HepG2 (cell line): ENCODE results near the gene NCBP2. TPM values are rescaled to one million over a fixed set of nuclear protein-coding genes. Genes with fewer than 3 reads are reported as not detected.

Source experiments
- ARNTL ChIP-seq: sonication (generic); formaldehyde crosslinking; IDR thresholded peaks from 2 replicates; pipeline ENCODE4 v1.4.0; 2020; ENCODE audit warnings: mild to moderate bottlenecking, missing genetic modification reagents
- ASH2L ChIP-seq: fragments of 300-600, 200-600 bp; sonication (generic); IDR thresholded peaks from 2 replicates; pipeline ENCODE4 v1.7.0; 2017; ENCODE audit warnings: low read depth, mild to moderate bottlenecking, moderate library complexity, mixed read lengths, low read length; ENCODE audit not compliant: insufficient read length
- BRD4 ChIP-seq: sonication (generic); formaldehyde crosslinking; IDR thresholded peaks from 2 replicates; pipeline ENCODE4 v1.4.0; 2020; ENCODE audit warnings: missing genetic modification reagents
- CAMTA2 ChIP-seq: sonication (generic); formaldehyde crosslinking; IDR thresholded peaks from 2 replicates; pipeline ENCODE4 v1.4.0; 2020; ENCODE audit warnings: mild to moderate bottlenecking, missing genetic modification reagents, borderline replicate concordance
- FOXC1 ChIP-seq: sonication (generic); formaldehyde crosslinking; IDR thresholded peaks from 2 replicates; pipeline ENCODE4 v1.8.0; 2022; ENCODE audit warnings: mild to moderate bottlenecking, missing genetic modification reagents, borderline replicate concordance
- GLMP ChIP-seq: sonication (generic); formaldehyde crosslinking; IDR thresholded peaks from 2 replicates; pipeline ENCODE4 v1.9.0; 2021; ENCODE audit warnings: missing genetic modification reagents, mild to moderate bottlenecking, borderline replicate concordance
- HNRNPL ChIP-seq: fragments of 200-400 bp; formaldehyde crosslinking; IDR thresholded peaks from 2 replicates; pipeline ENCODE4 v1.6.1; 2017; ENCODE audit warnings: mild to moderate bottlenecking, low read depth, low read length
- MAFF ChIP-seq: IDR thresholded peaks from 2 replicates; pipeline ENCODE4 v1.6.1; 2011; ENCODE audit warnings: low read depth, low read length, improper control_type of control experiment
- MXD4 ChIP-seq: IDR thresholded peaks from 2 replicates; pipeline ENCODE4 v1.6.1; 2016; ENCODE audit warnings: mild to moderate bottlenecking, missing biosample characterization, missing genetic modification reagents
- PHB2 ChIP-seq: fragments of 450-650 bp; IDR thresholded peaks from 2 replicates; pipeline ENCODE4 v1.6.1; 2018; ENCODE audit not compliant: partially characterized antibody
- SALL1 ChIP-seq: sonication (generic); formaldehyde crosslinking; IDR thresholded peaks from 2 replicates; pipeline ENCODE4 v1.8.0; 2022; ENCODE audit warnings: mild to moderate bottlenecking, missing genetic modification reagents
- SETDB1 ChIP-seq: sonication (generic); formaldehyde crosslinking; IDR thresholded peaks from 2 replicates; pipeline ENCODE4 v1.5.1; 2020; ENCODE audit warnings: missing genetic modification reagents, mild to moderate bottlenecking, borderline replicate concordance
- TARDBP ChIP-seq: sonication (generic); formaldehyde crosslinking; IDR thresholded peaks from 2 replicates; pipeline ENCODE4 v1.8.0; 2022; ENCODE audit warnings: mild to moderate bottlenecking, missing genetic modification reagents
- ZBTB10 ChIP-seq: sonication (generic); formaldehyde crosslinking; IDR thresholded peaks from 2 replicates; pipeline ENCODE4 v1.4.0; 2020; ENCODE audit warnings: missing genetic modification reagents, borderline replicate concordance
- ZNF101 ChIP-seq: sonication (generic); formaldehyde crosslinking; IDR thresholded peaks from 2 replicates; pipeline ENCODE4 v1.4.0; 2020; ENCODE audit warnings: mild to moderate bottlenecking, low read depth, missing genetic modification reagents, borderline replicate concordance
- ZNF205 ChIP-seq: IDR thresholded peaks from 2 replicates; pipeline ENCODE4 v1.6.1; 2018; ENCODE audit warnings: missing biosample characterization, missing genetic modification reagents
- ZNF350 ChIP-seq: sonication (generic); formaldehyde crosslinking; IDR thresholded peaks from 2 replicates; pipeline ENCODE4 v1.4.0; 2020; ENCODE audit warnings: mild to moderate bottlenecking, low read depth, missing genetic modification reagents, borderline replicate concordance
- ZNF567 ChIP-seq: sonication (generic); formaldehyde crosslinking; IDR thresholded peaks from 2 replicates; pipeline ENCODE4 v1.8.1; 2023; ENCODE audit warnings: mild to moderate bottlenecking, missing genetic modification reagents, borderline replicate concordance
- ZNF674 ChIP-seq: sonication (generic); formaldehyde crosslinking; IDR thresholded peaks from 2 replicates; pipeline ENCODE4 v1.5.0; 2020; ENCODE audit warnings: low read depth, mild to moderate bottlenecking, missing genetic modification reagents
- ZNF709 ChIP-seq: sonication (generic); formaldehyde crosslinking; IDR thresholded peaks from 2 replicates; pipeline ENCODE4 v1.5.0; 2020; ENCODE audit warnings: mild to moderate bottlenecking, missing genetic modification reagents
- ZSCAN5A ChIP-seq: sonication (generic); formaldehyde crosslinking; IDR thresholded peaks from 2 replicates; pipeline ENCODE4 v1.8.0; 2022; ENCODE audit warnings: mild to moderate bottlenecking, missing genetic modification reagents, borderline replicate concordance
- polyA plus RNA-seq, 8 experiments: library from polyadenylated mRNA; depleted of rRNA in 3 of 8; stranded (reverse) in 7 of 8; unstranded in 1 of 8; fragments of >200 nt; fragmentation: Illumina TruSeq in 4 of 8; extraction: Trizol in 4 of 8; gene quantifications; 2 replicates each; pipeline versions ENCODE4 v1.2.1 to v1.2.3, GENCODE V29; 2011 to 2016; ENCODE audit warnings: low read depth in 4 of 8, missing spikeins in 1 of 8, mixed read lengths in 1 of 8; ENCODE audit not compliant: insufficient read depth in 1 of 8
- total RNA-seq, 5 experiments: library from RNA; depleted of rRNA; stranded (reverse); fragments of >200 nt; fragmentation: Illumina TruSeq; extraction: Trizol; gene quantifications; 2 replicates each; pipeline ENCODE4 v1.2.3, GENCODE V29; 2016; ENCODE audit warnings: low read depth in 1 of 5

NCBP2 gene
- total and polyA plus RNA-seq, 2 of the 13 experiments (the other 11 are each of a cell fraction or from before 2014, with no cell fraction given), result 58.7 to 95.5 TPM

- TF ChIP-seq ARNTL (CRISPR knock-in tag), result peak; percentile 17; the same call in 1 of the 2 replicates
- TF ChIP-seq ZNF567 (CRISPR knock-in tag), result no peak
- TF ChIP-seq FOXC1 (CRISPR knock-in tag), result peak; percentile 62; the same call in 1 of the 2 replicates
- 0 out of 2 replicates have a peak, but pooled peaks have one; percentile 31 for TF ChIP-seq SETDB1 (CRISPR knock-in tag)
- no peak for TF ChIP-seq GLMP (CRISPR knock-in tag)
- TF ChIP-seq CAMTA2 (CRISPR knock-in tag), result peak; percentile 26
- TF ChIP-seq HNRNPL, result peak; percentile 85; the same call in 1 of the 2 replicates
- TF ChIP-seq ZSCAN5A (CRISPR knock-in tag), result no peak
- no peak for TF ChIP-seq ZNF674 (CRISPR knock-in tag)
- TF ChIP-seq SALL1 (CRISPR knock-in tag), result peak; percentile 50; the same call in 1 of the 2 replicates
- TF ChIP-seq ZNF350, result no peak
- TF ChIP-seq ZNF709, result 0 out of 2 replicates have a peak, but pooled peaks have one; percentile 83
- TF ChIP-seq ZBTB10 (CRISPR knock-in tag), result no peak
- peak; percentile 20; the same call in 1 of the 2 replicates for TF ChIP-seq TARDBP (CRISPR knock-in tag)
- no peak for TF ChIP-seq MAFF
- no peak; the same call in 1 of the 2 replicates for TF ChIP-seq BRD4
- TF ChIP-seq ZNF101, result no peak
- TF ChIP-seq PHB2, result no peak
- peak; percentile 15 for TF ChIP-seq ASH2L
- TF ChIP-seq ZNF205 (CRISPR knock-in tag), result 0 out of 2 replicates have a peak, but pooled peaks have one; percentile 53
- 0 out of 2 replicates have a peak, but pooled peaks have one; percentile 19 for TF ChIP-seq MXD4 (CRISPR knock-in tag)
Measured at GRCh38 chr3:196968233-196969133, 26.2 kb upstream of the NCBP2 start, which contains the start of gene PIGZ (continued).
